KBM-7 (cell line): Measurements from ENCODE around the gene MAPK8IP3.

Experiments
- DNase-seq: peaks from one replicate; pipeline ENCODE4 v3.0.0-alpha.2; 2015
- in situ Hi-C: fragments of 300-500 bp; cut with MboI; formaldehyde crosslinking; loops from 2 replicates; pipeline ENCODE4 v1.14.3; 2020; ENCODE audit warnings: low sequenced_read_pairs, low pct_unique_long_range_greater_than_20kb, mixed read lengths

Gene MAPK8IP3

DNA sequence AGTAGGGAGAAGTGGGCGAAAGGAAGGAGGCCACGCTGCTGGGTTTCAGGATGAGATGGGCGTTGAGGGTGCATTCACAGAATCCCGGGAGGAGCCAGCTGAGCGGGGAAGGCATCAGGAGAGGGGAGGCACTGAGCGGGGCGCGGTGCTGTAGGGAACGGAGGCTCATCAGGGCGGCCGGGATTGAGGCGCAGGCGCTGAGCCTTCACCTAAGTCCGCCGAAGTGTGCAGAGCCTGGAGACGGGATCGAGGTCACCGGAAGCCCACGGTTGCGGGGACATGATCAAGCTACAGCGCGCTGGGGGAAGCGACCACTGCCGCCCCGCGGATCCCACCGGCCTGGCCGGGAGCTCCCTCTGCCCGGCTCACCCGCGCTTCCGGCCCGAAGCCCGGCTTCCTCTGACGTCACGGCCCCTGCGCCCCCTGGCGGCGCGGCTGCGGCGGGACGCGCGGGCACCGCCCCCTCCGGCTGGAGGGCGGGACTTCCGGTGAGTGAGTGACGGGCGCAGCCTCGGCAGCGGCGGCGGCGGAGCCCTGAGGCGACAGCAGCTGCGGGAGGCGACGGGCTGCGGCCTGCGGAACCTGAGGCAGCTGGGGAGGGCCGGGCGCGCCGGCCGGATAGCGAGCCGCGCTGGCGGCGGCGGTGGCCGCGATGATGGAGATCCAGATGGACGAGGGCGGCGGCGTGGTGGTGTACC lies at the start of gene MAPK8IP3:
Gene MAPK8IP3 (plus strand): TSS at position 508 of the 698 bp plus-strand sequence. CDS start 145 bp downstream, at position 653.
- in situ Hi-C loops: no loop called here
- peak; percentile 95 for DNase-seq

DNA sequence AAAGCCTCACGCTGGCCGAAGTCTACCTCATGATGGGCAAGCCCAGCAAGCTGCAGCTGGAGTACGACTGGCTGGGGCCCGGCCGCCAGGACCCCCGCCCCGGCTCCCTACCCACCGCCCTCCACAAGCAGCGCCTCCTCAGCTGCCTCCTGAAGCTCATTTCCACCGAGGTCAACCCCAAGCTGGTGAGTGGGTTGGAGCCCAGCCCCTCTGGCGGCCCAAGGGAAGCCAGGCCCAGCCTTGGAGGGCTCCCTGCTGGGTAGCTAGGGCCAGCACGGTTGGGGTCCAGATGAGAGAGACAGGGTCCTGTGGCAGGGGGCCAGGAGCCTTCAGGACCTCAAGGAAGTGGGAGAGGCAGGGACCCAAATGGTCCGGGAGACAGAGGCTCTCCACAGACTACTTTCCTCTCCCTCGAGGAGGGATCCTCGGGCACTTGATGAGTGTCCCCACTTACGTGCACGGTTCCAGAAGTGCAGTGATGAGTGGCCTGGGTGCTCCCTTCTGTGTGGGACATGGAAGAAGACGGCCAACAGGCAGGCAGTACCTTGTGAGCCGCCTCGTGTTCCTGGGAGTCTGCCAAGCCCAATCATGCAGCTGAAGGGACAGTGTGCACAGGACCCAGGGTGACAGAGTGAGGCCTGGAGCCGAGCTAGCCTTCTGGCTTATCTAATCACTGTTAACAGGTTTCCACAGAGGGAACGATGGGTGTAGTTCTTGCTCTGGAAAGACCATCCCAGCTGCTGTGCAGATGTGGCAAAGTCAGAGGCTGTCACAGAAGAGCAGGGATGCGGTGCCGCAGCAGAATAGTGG lies 49.0 kb upstream of the MAPK8IP3 start:
- DNase-seq: no peak
- in situ Hi-C loops: no loop called here

- DNase-seq: no peak
- in situ Hi-C loops: no loop called here
Observed at GRCh38 chr16:1657841-1658240, 48.2 kb upstream of the MAPK8IP3 start.

GRCh38 chr16:1659031-1659430 lies 47.0 kb upstream of the MAPK8IP3 start:
- no peak for DNase-seq
- in situ Hi-C loops: no loop called here

DNA sequence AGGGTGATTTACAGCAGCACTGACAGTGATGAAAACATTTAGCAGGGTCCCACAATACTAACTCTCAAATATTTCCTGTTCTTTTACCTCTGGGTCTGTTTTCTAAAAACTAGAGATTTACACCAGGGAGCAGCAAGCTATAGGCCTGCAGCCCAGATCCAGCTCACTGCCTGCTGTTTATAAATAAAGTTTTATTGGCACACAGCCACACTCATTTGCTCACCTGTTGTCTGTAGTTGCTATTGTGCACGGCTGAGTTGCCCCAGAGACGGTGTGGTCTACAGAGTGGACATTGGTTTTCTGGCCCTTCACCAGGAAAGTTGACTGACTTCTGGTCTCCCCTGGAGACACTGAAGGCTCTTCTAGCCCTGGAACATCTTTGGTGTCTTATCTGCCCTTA lies 44.2 kb upstream of the MAPK8IP3 start:
- in situ Hi-C loops: no loop called here
- DNase-seq: no peak

DNA sequence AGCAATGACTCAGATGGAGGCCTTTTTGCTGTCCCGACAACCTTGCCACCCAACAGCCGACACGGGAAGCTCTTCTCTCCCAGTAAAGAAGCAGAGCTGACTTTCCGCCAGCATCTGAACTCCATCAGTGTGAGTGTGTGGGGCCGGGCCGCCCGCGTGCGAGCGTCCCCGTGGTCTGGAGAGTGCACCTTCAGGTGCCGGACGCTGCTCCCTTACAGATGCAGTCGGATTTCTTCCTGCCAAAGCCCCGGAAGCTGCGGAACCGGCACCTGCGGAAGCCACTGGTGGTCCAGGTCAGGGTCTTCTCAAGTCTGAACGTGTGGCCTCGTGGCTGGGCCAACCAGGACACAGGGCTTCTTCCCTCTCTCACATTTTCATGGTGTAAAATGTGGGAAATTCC lies 43.5 kb upstream of the MAPK8IP3 start:
- in situ Hi-C loops: no loop called here
- DNase-seq: no peak

GRCh38 chr16:1665829-1666228 lies 40.2 kb upstream of the MAPK8IP3 start:
- in situ Hi-C loops: no loop called here
- no peak for DNase-seq

DNA sequence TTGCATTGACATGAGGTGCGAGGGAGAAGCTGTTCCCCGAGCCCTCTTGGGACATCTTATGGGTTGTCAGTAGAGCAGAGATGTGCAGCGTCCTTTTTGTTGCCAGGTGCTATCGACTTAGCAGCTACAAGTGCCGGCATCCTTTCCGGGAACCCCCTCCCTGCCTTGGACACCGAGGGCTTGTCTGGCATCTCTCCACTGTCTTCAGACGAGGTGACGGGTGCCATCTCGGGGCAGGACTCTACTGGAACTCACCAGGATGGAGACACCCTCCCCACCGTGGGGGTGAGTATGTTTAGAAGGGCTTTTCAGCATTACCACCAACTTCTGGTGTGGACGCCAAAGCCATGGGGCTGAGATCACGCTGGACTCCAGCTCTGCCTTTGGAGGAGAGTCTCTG lies 39.7 kb upstream of the MAPK8IP3 start:
- DNase-seq: no peak
- in situ Hi-C loops: no loop called here

DNA sequence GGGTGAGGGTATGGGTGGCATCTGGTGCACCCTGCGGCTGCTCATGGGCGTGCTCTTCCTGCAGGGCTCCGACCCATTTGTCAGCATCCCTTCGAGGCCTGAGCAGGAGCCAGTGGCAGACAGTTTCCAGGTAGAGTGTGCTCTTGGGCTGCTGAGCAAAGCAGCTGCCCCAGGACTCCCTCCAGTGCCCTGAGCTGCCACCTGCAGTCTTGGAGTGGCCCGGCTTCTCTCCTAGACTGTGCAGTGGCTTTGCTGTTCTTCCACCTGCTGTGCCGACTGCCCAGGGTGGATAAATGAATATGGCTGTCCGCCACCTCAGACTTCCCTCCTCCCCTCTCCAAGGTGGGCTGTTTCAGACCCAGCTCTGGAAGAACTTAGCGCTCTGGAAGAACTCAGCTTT lies 38.7 kb upstream of the MAPK8IP3 start:
- no peak for DNase-seq
- in situ Hi-C loops: no loop called here

GRCh38 chr16:1667916-1668315 lies 38.1 kb upstream of the MAPK8IP3 start:
- DNase-seq: no peak
- in situ Hi-C loops: no loop called here

DNA sequence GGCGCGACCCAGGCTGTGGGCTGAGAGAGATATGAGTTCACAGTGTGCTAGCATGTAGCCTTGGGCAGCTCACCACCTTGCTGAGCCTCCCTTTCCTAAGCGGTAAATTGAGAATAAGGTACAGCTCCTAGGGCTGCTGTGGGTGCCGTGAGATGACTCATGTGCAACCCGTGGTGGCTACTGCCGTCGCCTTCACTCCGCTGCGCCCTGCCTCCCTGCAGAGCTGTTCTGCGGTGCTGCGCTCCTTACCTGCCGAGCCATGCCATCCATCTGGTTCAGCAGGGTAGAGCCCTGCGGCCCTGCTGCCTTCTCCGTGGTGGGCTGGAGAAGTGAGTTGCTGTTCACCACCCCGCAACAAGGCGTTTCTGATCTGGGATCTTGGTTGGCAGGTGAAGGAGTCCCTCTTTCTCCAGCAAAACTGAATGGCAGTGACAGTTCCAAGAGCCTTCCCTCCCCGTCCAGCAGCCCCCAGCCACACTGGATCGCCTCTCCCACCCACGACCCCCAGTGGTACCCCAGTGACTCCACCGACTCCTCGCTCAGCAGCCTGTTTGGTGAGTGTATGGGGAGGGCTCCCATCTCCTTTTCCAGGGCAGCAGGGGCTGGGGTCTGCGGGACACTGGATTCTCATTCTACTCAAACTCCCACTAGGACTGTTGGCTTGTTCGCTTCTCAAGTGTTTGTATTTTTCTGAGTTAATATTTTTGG lies 37.2 kb upstream of the MAPK8IP3 start:
- DNase-seq: no peak

DNA sequence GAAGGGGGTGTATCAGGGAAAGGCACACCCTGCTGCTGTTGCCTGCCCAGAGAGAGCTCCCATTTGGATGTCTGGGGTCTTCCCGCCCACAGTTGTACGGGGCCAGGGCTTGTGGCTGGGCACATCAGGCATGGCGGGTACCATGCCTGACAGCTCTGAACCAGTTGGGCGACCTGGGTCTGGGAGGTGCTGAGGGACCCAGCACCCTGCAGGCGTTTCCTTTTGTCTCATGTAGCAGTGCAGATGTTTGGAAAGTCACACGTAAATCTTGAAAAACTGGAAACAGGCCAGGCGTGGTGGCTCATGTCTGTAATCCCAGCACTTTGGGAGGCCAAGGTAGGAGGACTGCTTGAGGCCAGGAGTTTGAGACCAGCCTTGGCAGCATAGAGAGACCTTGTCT lies 36.3 kb upstream of the MAPK8IP3 start:
- in situ Hi-C loops: no loop called here
- no peak for DNase-seq

More for the DNA sequence above, 37.2 kb upstream of the MAPK8IP3 start:
- in situ Hi-C loops: no loop called here

GRCh38 chr16:1670371-1670770 lies 35.6 kb upstream of the MAPK8IP3 start:
- in situ Hi-C loops: no loop called here
- no peak for DNase-seq

DNA sequence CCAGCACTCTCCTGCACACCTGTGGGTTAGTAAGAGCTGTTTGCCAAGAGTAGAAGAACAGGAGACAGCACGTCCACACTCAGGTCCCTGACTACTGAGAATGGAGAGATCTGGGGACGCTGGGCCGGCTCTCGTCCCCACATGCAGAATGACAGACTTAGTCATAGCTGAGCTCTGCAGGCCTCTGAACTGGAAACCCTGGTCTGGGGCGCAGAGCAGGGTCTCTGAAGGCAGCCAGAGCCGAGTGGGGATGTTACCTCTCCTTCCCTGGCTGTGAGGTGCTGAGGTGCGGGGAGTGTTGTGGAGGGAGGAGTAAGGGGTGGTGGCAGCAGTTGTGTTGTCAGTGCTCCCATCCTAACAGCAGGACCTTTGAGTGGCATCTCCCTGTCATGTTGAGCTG lies 35.1 kb upstream of the MAPK8IP3 start:
- no peak for DNase-seq
- in situ Hi-C loops: no loop called here

DNA sequence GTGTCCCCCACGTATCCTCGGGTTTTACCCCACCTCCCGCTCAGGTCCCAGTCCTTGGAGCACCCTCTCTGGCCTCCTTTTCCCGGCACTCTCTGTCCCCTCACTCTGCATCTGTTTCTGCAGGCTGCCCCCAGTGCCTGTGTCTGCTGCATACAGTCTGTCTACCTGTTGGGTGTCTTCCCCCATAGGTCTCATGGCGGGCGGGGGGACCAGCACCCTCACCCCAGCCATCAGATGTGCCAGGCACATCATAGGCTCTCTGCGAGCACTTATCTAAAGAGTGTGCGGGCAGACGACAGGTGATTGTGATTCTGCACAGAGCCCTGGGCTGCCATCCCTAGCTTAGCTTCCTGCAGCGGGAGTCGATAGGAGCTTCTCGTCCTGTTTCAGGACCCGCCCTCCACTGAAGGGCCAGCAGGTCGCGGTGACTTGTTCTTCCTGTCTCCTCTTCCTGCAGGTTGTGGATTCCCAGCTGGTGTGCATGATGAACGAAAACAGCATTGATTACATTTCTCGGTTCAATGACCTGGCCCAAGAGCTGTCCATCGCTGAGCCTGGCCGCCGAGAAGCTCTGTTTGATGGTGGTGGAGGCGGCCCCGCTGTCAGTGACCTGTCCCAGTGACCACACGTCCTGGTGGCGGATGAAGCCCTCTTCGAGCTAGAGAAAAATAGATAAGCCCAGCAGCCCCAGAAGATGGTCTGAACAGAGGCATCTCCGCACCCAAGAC lies 32.4 kb upstream of the MAPK8IP3 start:
- no peak for DNase-seq
- in situ Hi-C loops: no loop called here

DNA sequence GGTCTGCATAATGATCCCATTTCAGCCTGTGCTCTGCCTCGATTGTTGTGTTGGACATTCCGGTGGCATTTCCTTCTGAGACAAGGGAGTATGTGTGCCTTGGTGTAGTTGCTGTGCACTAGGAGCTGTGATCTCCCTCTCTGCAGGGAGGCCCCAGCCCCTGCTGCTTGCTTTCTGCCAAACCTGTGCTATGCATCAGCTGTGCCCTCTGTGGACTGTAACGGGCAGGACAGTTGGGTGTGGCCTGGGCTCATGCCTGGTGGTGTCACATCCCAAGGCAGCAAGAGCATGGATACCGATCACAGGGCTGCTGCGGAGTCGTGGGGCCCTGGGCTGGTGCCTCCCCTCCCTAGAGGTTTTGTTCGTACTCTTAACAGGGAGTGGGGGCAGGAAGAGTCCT lies 31.7 kb upstream of the MAPK8IP3 start:
- no peak for DNase-seq
- in situ Hi-C loops: no loop called here

DNA sequence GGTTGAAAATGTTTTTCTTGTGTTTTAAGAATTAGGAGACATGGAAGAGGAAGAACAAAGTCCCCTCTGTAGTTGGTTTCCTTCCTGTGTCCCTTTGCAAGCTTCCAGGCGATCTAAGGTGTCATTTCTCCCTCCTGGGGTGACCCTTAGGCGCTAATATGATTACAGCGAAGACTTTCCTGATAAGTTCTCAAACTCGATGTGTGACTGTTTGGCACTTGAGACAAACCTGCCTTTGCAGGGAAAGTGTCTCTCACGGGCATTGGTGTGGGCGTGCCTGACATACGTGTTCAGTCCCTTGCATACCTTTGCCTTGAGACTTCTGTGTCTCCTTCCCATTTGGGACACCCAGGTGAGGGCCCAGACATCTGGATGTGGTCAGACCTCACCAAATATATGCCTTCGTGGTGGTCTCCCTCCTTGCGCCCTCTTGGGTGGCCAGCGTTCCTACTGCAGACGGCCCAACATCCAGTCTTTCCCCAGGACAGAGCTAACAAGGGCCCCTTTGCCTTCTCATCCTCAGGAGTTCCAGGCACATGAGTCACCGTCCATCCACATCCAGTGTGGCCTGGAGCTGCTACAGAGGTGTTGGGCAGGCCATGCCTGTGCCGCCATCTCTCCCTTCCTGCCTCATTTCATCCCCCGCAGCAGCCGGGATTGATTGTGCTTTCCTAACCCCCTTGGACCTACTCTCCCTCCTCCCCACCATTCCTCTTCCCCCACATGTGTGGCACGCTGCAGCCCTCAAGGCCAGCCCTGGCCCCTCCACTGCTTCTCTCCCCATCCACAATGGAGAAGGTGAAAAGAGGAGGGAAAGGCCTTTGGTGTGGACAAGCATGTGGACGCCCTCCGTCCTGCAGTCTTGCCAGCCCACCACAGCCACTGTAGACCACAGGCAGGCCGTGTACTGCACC lies 31.0 kb upstream of the MAPK8IP3 start:
- DNase-seq: no peak
- in situ Hi-C loops: no loop called here

GRCh38 chr16:1676661-1677060 lies 29.3 kb upstream of the MAPK8IP3 start:
- no peak for DNase-seq
- in situ Hi-C loops: no loop called here

DNA sequence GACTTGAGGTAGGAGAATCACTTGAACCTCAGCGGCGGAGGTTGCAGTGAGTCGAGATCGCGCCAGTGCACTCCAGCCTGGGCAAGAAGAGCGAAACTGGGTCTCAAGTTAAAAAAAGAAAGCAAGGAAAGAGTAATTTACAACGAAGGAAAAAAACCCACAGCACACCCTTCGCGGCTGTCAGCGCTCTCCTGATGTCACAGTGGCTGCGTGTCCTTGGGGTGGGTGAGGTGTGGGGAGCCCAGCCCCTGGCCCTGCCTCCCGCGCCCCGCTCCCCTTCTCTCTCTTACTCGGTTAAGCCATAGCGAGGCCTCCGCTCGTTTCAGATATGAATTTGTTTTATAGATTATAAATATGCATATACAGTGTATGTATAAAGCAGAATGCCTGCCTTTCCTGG lies 28.7 kb upstream of the MAPK8IP3 start:
- no peak for DNase-seq
- in situ Hi-C loops: no loop called here
